H1 (cell line): ENCODE measurements around the gene NIM1K.
"Not testable (repeated sequence)": the region's sequence is repeated elsewhere in the genome, so short reads cannot be mapped to it uniquely, and the experiment has no call there.

Experiments
- ASH2L ChIP-seq: fragments of 200-600, 300-600 bp; sonication (generic); IDR thresholded peaks from one replicate; pipeline ENCODE4 v1.7.1; 2017; ENCODE audit warnings: low read length
- CEBPB ChIP-seq: IDR thresholded peaks from 2 replicates; pipeline ENCODE4 v1.6.1; 2012; ENCODE audit warnings: low read depth, low read length
- CHD2 ChIP-seq: IDR thresholded peaks from 2 replicates; pipeline ENCODE4 v1.6.1; 2012; ENCODE audit warnings: low read length, improper control_type of control experiment
- CTCF ChIP-seq, 3 experiments: IDR thresholded peaks; 1 replicate in 2 of 3; 2 replicates in 1 of 3; pipeline versions ENCODE4 v1.5.1 to v1.6.1; 2011; ENCODE audit warnings: low read length in 3 of 3, mild to moderate bottlenecking in 3 of 3, inconsistent platforms in 2 of 3, low read depth in 1 of 3, moderate library complexity in 1 of 3; ENCODE audit not compliant: insufficient read depth in 1 of 3; ENCODE audit errors: control extremely low read depth in 1 of 3
- EZH2 ChIP-seq: fragments of 200-600 bp; sonication (generic); IDR thresholded peaks from 2 replicates; pipeline ENCODE4 v1.7.1; 2012; ENCODE audit warnings: low read depth, mild to moderate bottlenecking, moderate library complexity, low read length, inconsistent platforms; ENCODE audit not compliant: severe bottlenecking
- FOSL1 ChIP-seq: IDR thresholded peaks from 2 replicates; pipeline ENCODE4 v1.6.1; 2011; ENCODE audit warnings: mild to moderate bottlenecking, low read depth, low read length, moderate library complexity; ENCODE audit not compliant: insufficient read depth
- GABPA ChIP-seq: IDR thresholded peaks from 2 replicates; pipeline ENCODE4 v1.6.1; 2011; ENCODE audit warnings: mild to moderate bottlenecking, low read length, moderate library complexity, borderline replicate concordance; ENCODE audit not compliant: insufficient read depth
- JUN ChIP-seq: IDR thresholded peaks from 2 replicates; pipeline ENCODE4 v1.6.1; 2011; ENCODE audit warnings: low read depth, mild to moderate bottlenecking, improper control_type of control experiment, low read length
- NRF1 ChIP-seq: IDR thresholded peaks from 2 replicates; pipeline ENCODE4 v1.6.1; 2011; ENCODE audit warnings: mild to moderate bottlenecking, low read depth, low read length, improper control_type of control experiment
- POLR2AphosphoS5 ChIP-seq: IDR thresholded peaks from 2 replicates; pipeline ENCODE4 v1.6.1; 2011; ENCODE audit warnings: low read depth, low read length
- TAF1 ChIP-seq: IDR thresholded peaks from 2 replicates; pipeline ENCODE4 v1.6.1; 2011; ENCODE audit warnings: mild to moderate bottlenecking, low read depth, low read length
- TAF7 ChIP-seq: optimal IDR thresholded peaks from 2 replicates; pipeline ENCODE3; 2011; ENCODE audit warnings: low read depth, mild to moderate bottlenecking, inconsistent platforms, low read length, moderate library complexity, borderline replicate concordance
- TCF12 ChIP-seq: IDR thresholded peaks from 2 replicates; pipeline ENCODE4 v1.6.1; 2011; ENCODE audit warnings: low read depth, mild to moderate bottlenecking, low read length
- USF2 ChIP-seq: IDR thresholded peaks from 2 replicates; pipeline ENCODE4 v1.6.1; 2011; ENCODE audit warnings: low read length, improper control_type of control experiment

GRCh38 chr5:43325624-43326023, 133.6 kb downstream of the NIM1K start:
- TF ChIP-seq NRF1; CTCF (IDR thresholded peaks at IDR 0.05; ENCODE audit: control extremely low read depth in 1 of 3, insufficient read depth in 1 of 3, low read depth in 1 of 3, low read length in 3 of 3); JUN; USF2; CHD2; GABPA; TAF7; CEBPB; EZH2; TAF1; FOSL1; POLR2AphosphoS5; TCF12; ASH2L: not testable (repeated sequence)
